PC-9 (cell line): ENCODE measurements around the gene RSPH9. TPM values are rescaled to one million over a fixed set of nuclear protein-coding genes. Genes with fewer than 3 reads are reported as not detected.

Source experiments
- BruUV-seq: library from RNA; stranded (reverse); fragments of 400-500 nt; replicated peaks from 2 replicates; lab custom pipeline; 2021; lab: Mats Ljungman, UMichigan
- CTCF ChIA-PET: fragments of 300-600 bp; sonication (Branson Sonifier 250); formaldehyde crosslinking; loops from one replicate; lab custom pipeline; 2022; ENCODE audit warnings: antibody characterized with exemption; lab: Charles Lee
- POLR2A ChIA-PET: fragments of 300-600 bp; sonication (Branson Sonifier 250); formaldehyde crosslinking; loops from one replicate; lab custom pipeline; 2022; ENCODE audit warnings: antibody characterized with exemption; ENCODE audit not compliant: unreplicated experiment; lab: Charles Lee
- DNase-seq, 2 experiments: peaks; one replicate each; pipeline versions ENCODE4 v3.0.0 to v3.0.0-alpha.2; 2015 to 2022; ENCODE audit warnings: mixed read lengths in 1 of 2
- H2AFZ ChIP-seq: fragments of 200-600 bp; sonication (generic); 2 replicates; pipeline ENCODE4 v1.8.1; 2017; ENCODE audit warnings: antibody characterized with exemption
- H3F3A ChIP-seq: fragments of 200-600 bp; sonication (generic); 2 replicates; pipeline ENCODE4 v1.8.1; 2017; ENCODE audit warnings: antibody characterized with exemption, mild to moderate bottlenecking, low read depth; ENCODE audit not compliant: insufficient read depth
- H3K27ac ChIP-seq: fragments of 200-600 bp; sonication (generic); 2 replicates; pipeline ENCODE4 v1.6.1; 2016; ENCODE audit warnings: mixed run types
- H3K27me3 ChIP-seq: fragments of 200-600 bp; sonication (generic); 2 replicates; pipeline ENCODE4 v1.6.1; 2016; ENCODE audit warnings: low read depth, mixed run types; ENCODE audit not compliant: insufficient read depth
- H3K36me3 ChIP-seq: fragments of 200-600 bp; sonication (generic); 2 replicates; pipeline ENCODE4 v1.6.1; 2016; ENCODE audit warnings: low read depth, mixed run types
- H3K4me1 ChIP-seq: fragments of 200-600 bp; sonication (generic); replicated peaks from 2 replicates; pipeline ENCODE4 v1.6.1; 2016; ENCODE audit warnings: mixed run types; ENCODE audit not compliant: insufficient read depth
- H3K4me2 ChIP-seq: fragments of 200-600 bp; sonication (generic); 2 replicates; pipeline ENCODE4 v1.6.1; 2017; ENCODE audit warnings: mixed run types
- H3K4me3 ChIP-seq: fragments of 200-600 bp; sonication (generic); 2 replicates; pipeline ENCODE4 v1.6.1; 2016; ENCODE audit warnings: mixed run types
- H3K79me2 ChIP-seq: fragments of 200-600 bp; sonication (generic); 2 replicates; pipeline ENCODE4 v1.6.1; 2017; ENCODE audit warnings: low read depth, mixed run types
- H3K9me2 ChIP-seq: fragments of 200-600 bp; sonication (generic); 2 replicates; pipeline ENCODE4 v1.8.1; 2017; ENCODE audit warnings: mild to moderate bottlenecking; ENCODE audit not compliant: insufficient read depth
- H3K9me3 ChIP-seq: fragments of 200-600 bp; sonication (generic); 2 replicates; pipeline ENCODE4 v1.8.1; 2016; ENCODE audit warnings: low read depth; ENCODE audit not compliant: insufficient read depth
- H4K20me1 ChIP-seq: fragments of 200-600 bp; sonication (generic); 2 replicates; pipeline ENCODE4 v1.8.1; 2017; ENCODE audit not compliant: insufficient read depth
- EZH2 ChIP-seq: fragments of 200-600 bp; sonication (generic); IDR thresholded peaks from 2 replicates; pipeline ENCODE4 v1.8.0; 2017; ENCODE audit warnings: antibody characterized with exemption, low read depth
- intact Hi-C: fragments of 100-400 bp; cut with micrococcal nuclease; formaldehyde crosslinking; loops from one replicate; pipeline ENCODE4 v1.10.0; 2022; ENCODE audit not compliant: unreplicated experiment
- total RNA-seq: library from RNA; stranded (reverse); gene quantifications from 2 replicates; pipeline ENCODE4 v1.2.3, GENCODE V29; 2021
- TF ChIP-seq, protein P1 (sequence below): fragments of 200-600 bp; sonication (generic); conservative IDR thresholded peaks from 2 replicates; pipeline ENCODE4 v1.6.1; 2017; ENCODE audit warnings: mixed run types, antibody characterized with exemption, mild to moderate bottlenecking, moderate library complexity

RSPH9 gene
- total RNA-seq, 1 experiment from 2014 or later: not detected

DNA sequence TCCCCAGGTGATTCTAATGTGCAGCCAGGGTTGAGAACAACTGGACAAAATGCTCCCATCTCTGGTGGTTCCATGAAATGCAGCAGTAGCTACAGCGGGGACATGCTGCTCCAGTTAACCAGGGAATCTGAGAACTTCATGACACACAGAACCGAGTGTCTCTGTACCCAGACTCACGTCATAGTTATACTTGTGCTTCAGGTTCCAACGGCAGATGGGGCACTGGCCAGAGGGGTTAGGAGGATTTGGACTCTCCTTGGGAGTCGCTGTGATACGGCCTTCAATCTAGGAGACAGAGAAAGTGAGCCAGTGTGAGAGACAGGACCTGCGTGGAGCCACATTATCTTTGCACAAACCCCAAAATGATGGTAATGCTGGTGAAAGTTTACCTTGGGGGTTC lies 33.5 kb downstream of the RSPH9 start:
- peaks cover 18% of the 10 kb centered on the region; the same call in 1 of the 2 replicates for H4K20me1 ChIP-seq
- no TSS peak for BruUV-seq

DNA sequence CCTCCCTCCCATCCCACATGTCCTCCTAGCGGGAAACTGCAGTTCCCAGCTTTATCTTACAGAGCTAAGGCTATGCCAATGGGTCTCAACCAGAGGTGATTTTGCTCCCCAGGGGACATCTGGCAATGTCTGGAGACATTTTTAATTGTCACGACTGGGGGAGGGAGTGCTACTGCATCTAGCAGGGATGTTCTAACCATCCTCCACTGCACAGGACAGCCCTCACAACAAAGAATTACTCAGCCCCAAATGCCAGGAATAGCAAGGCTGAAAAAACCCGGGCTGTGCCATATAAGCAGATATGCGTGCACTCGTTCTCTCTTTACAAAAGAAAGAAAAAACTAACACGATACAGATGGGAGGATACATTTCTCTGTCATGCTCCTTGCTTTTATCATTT lies 34.2 kb downstream of the RSPH9 start:
- intact Hi-C loops: no loop called here
- no TSS peak for BruUV-seq
- no peaks in the 10 kb centered on the region for H3K27me3 ChIP-seq
- no peaks in the 10 kb centered on the region for H3K9me3 ChIP-seq
- H3K4me2 ChIP-seq: no peak overlapping the region
- no peaks in the 10 kb centered on the region for H3K4me1 ChIP-seq
- H2AFZ ChIP-seq: no peak overlapping the region
- TF ChIP-seq EZH2: no peak
- no peaks in the 10 kb centered on the region for H3K9me2 ChIP-seq
- no peak for DNase-seq
- H3K36me3 ChIP-seq: peaks cover 22% of the 10 kb centered on the region
- H3K27ac ChIP-seq: no peak overlapping the region
- peaks cover 27% of the 10 kb centered on the region for H3K79me2 ChIP-seq
- H3K4me3 ChIP-seq: no peak overlapping the region
- ChIA-PET POLR2A (no interaction called here), CTCF (no interaction called here)
- H4K20me1 ChIP-seq: peaks cover 18% of the 10 kb centered on the region; the same call in 1 of the 2 replicates
- H3F3A ChIP-seq: no peaks in the 10 kb centered on the region; the same call in 1 of the 2 replicates

More for the DNA sequence above, 33.5 kb downstream of the RSPH9 start:
- DNase-seq: no peak
- Histone ChIP-seq H3K4me3 (no peak overlapping the region), H3K27me3 (no peaks in the 10 kb centered on the region), H3K4me1 (no peaks in the 10 kb centered on the region), H3F3A (no peaks in the 10 kb centered on the region; the same call in 1 of the 2 replicates), H2AFZ (no peak overlapping the region), H3K27ac (no peak overlapping the region), H3K9me2 (no peaks in the 10 kb centered on the region), H3K36me3 (peaks cover 22% of the 10 kb centered on the region), H3K4me2 (no peak overlapping the region), H3K9me3 (no peaks in the 10 kb centered on the region), H3K79me2 (peaks cover 20% of the 10 kb centered on the region)
- POLR2A ChIA-PET: no interaction called here
- CTCF ChIA-PET: no interaction called here
- TF ChIP-seq, protein P1, sequence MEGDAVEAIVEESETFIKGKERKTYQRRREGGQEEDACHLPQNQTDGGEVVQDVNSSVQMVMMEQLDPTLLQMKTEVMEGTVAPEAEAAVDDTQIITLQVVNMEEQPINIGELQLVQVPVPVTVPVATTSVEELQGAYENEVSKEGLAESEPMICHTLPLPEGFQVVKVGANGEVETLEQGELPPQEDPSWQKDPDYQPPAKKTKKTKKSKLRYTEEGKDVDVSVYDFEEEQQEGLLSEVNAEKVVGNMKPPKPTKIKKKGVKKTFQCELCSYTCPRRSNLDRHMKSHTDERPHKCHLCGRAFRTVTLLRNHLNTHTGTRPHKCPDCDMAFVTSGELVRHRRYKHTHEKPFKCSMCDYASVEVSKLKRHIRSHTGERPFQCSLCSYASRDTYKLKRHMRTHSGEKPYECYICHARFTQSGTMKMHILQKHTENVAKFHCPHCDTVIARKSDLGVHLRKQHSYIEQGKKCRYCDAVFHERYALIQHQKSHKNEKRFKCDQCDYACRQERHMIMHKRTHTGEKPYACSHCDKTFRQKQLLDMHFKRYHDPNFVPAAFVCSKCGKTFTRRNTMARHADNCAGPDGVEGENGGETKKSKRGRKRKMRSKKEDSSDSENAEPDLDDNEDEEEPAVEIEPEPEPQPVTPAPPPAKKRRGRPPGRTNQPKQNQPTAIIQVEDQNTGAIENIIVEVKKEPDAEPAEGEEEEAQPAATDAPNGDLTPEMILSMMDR: no peak
- no peak for TF ChIP-seq EZH2
- intact Hi-C loops: no loop called here

DNA sequence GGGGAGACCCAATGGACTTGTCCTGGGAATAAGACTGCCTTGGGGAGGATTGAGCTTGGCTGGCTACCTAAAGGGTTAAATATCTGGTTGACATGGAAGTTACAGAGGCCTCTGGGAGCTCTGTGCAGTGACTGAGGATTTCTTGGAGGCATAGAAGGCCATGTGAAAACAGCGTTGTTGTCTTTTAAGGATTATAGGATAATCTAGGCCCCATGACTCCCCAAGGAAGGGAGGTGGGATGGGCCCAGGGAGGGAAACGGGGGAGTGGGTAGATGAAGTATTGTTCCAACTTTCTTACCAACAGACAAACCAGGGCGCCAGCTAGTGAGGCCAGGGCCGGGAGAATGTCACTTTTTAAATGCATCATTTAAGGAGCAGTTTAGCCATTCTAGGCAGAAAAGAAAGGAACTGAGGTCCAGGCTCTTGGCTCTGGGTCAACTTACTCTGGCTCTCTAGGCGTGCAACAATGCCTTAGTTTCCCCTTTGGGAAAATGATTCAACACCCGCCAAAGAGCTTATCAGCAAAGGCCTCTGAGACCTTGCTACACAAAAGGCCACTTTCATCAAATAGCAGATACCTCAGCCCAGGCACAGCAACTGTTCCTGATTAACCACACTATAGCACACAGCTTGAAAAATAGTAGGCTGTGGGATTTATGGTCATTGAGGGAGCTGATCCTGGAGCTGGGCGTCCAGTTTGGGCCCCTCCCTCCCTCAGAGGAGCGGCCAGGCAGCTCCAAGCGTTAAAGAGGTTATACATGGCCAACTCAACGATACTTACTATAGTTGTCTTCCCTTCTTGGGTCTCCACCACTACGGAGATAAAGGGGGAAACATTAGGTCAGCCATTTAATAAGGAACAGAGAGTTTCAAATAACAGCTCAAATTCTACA lies 35.7 kb downstream of the RSPH9 start:
- no peaks in the 10 kb centered on the region for H3K9me3 ChIP-seq
- H3K9me2 ChIP-seq: no peaks in the 10 kb centered on the region
- no peak overlapping the region for H3K4me2 ChIP-seq
- no peak overlapping the region for H3K27ac ChIP-seq
- H3K4me1 ChIP-seq: peaks cover 2% of the 10 kb centered on the region; the same call in 1 of the 2 replicates
- no TSS peak for BruUV-seq
- H4K20me1 ChIP-seq: peaks cover 18% of the 10 kb centered on the region; the same call in 1 of the 2 replicates
- no peak overlapping the region for H3K4me3 ChIP-seq
- no peak overlapping the region for H2AFZ ChIP-seq
- intact Hi-C loops: no loop called here
- CTCF ChIA-PET: interaction anchor here (0.6 kb wide), 1 partner anchor 40 kb away, joined by 4 read pairs; no protein-coding TSS in a partner anchor
- POLR2A ChIA-PET: no interaction called here
- peaks cover 41% of the 10 kb centered on the region for H3K79me2 ChIP-seq
- peaks cover 22% of the 10 kb centered on the region for H3K36me3 ChIP-seq
- no peak for TF ChIP-seq EZH2
- TF ChIP-seq, protein P1: no peak
- DNase-seq: no peak
- no peaks in the 10 kb centered on the region; the same call in 1 of the 2 replicates for H3F3A ChIP-seq
- H3K27me3 ChIP-seq: no peaks in the 10 kb centered on the region
